Medulla oblongata (tissue), 1 donor: ENCODE results near the gene CCDC85C.

Experiments
- DNase-seq: peaks from one replicate; pipeline ENCODE4 v3.0.0-alpha.2; 2015; ENCODE audit errors: extremely low spot score

Gene CCDC85C

GRCh38 chr14:99540196-99541032, 63.6 kb downstream of the CCDC85C start:
- no peak for DNase-seq

- no peak for DNase-seq
Measured at GRCh38 chr14:99539491-99539890, 64.5 kb downstream of the CCDC85C start.

- no peak for DNase-seq
Measured at GRCh38 chr14:99538733-99539132, 65.3 kb downstream of the CCDC85C start.

GRCh38 chr14:99538275-99538674, 65.7 kb downstream of the CCDC85C start:
- no peak for DNase-seq

- no peak for DNase-seq
Measured at GRCh38 chr14:99537399-99537798, 66.6 kb downstream of the CCDC85C start.

- no peak for DNase-seq
Measured at GRCh38 chr14:99535908-99536778, 67.9 kb downstream of the CCDC85C start.

GRCh38 chr14:99535448-99535847, 68.6 kb downstream of the CCDC85C start:
- DNase-seq = no peak

GRCh38 chr14:99534863-99535262, 69.1 kb downstream of the CCDC85C start:
- DNase-seq = peak; percentile 71

GRCh38 chr14:99534333-99534732, 69.7 kb downstream of the CCDC85C start:
- DNase-seq = no peak

- no peak for DNase-seq
Measured at GRCh38 chr14:99532310-99532709, 71.7 kb downstream of the CCDC85C start.

GRCh38 chr14:99531251-99532096, 72.5 kb downstream of the CCDC85C start:
- no peak for DNase-seq

- DNase-seq = no peak
Measured at GRCh38 chr14:99530407-99531155, 73.4 kb downstream of the CCDC85C start.

GRCh38 chr14:99529899-99530298, 74.1 kb downstream of the CCDC85C start:
- no peak for DNase-seq

- no peak for DNase-seq
Measured at GRCh38 chr14:99527427-99528076, 76.5 kb downstream of the CCDC85C start.

- DNase-seq = no peak
Measured at GRCh38 chr14:99527026-99527425, 77.0 kb downstream of the CCDC85C start.

GRCh38 chr14:99525699-99526080, 78.3 kb downstream of the CCDC85C start:
- DNase-seq = no peak

GRCh38 chr14:99524804-99525698, 79.0 kb downstream of the CCDC85C start:
- DNase-seq = no peak

- DNase-seq = no peak
Measured at GRCh38 chr14:99524091-99524661, 79.8 kb downstream of the CCDC85C start.

- no peak for DNase-seq
Measured at GRCh38 chr14:99523704-99524055, 80.3 kb downstream of the CCDC85C start.
